ENCODE measurements around the gene MBLAC1. TPM values are rescaled to one million over a fixed set of nuclear protein-coding genes. Genes with fewer than 3 reads are reported as not detected.
A peak's percentile ranks its signal among the peaks of the same experiment; 100 is the strongest.

MBLAC1 gene
- total and polyA plus RNA-seq, 11 donors = 1.3 to 3.2 (median 2.0) TPM

- peaks cover 0 to 21% (median 16%) of the 10 kb centered on the region in 12 donors for H3K4me1 ChIP-seq
- WGBS, 4 donors = 0 to 1% (median 0%) methylated on average over 29 to 49 of the region's 49 CpGs
- H3K4me3 ChIP-seq = peak within 1 kb of the TSS; percentile 48 to 89 (median 78)
- no peaks in the 10 kb centered on the region for H3K27me3 ChIP-seq
- ATAC-seq (peak; percentile 90 to 97 (median 94)), DNase-seq (peak; percentile 96 to 98 (median 97))
- H3K9me3 ChIP-seq = no peaks in the 10 kb centered on the region
- peaks cover 0 to 11% (median 0%) of the 10 kb centered on the region in 9 donors for H3K36me3 ChIP-seq
- H3K27ac ChIP-seq = peak within 1 kb of the TSS; percentile 83 to 98 (median 88)
- TF ChIP-seq POLR2A (IDR thresholded peaks at IDR 0.05) (peak in 1 of 2 donors; percentile 61), CTCF (IDR thresholded peaks at IDR 0.05) (peak in 1 of 12 donors; percentile 6)
- intact Hi-C loops (cut with DNase I) = loop anchor here in 3 of 10 donors (1.0 to 2.0 kb wide), 3 partner anchors 8 to 19 kb away; partner anchors contain the start of genes AP4M1 (in 3 of the 3) and MCM7 (in 3 of the 3)
Measured at GRCh38 chr7:100119072-100119969, 7.4 kb upstream of the MBLAC1 start, which contains the start of the genes CNPY4 and TAF6. TSS of gene CNPY4 (plus strand) at chr7:100119634. CDS start at chr7:100119745, 111 bp downstream. TSS of gene TAF6 (minus strand) at chr7:100119358. CDS start at chr7:100114209, 5,149 bp downstream.

- ATAC-seq = peak; percentile 47 to 73 (median 66)
- intact Hi-C loops (cut with DNase I) = loop anchor here in 3 of 10 donors (1.0 to 2.0 kb wide), 3 partner anchors 7 to 19 kb away; partner anchors contain the start of genes AP4M1 (in 3 of the 3) and MCM7 (in 3 of the 3)
Measured at GRCh38 chr7:100119970-100120732, 6.6 kb upstream of the MBLAC1 start.

GRCh38 chr7:100120733-100121036 lies 6.1 kb upstream of the MBLAC1 start:
- peaks cover 0 to 35% (median 18%) of the 10 kb centered on the region in 12 donors for H3K4me1 ChIP-seq
- ATAC-seq = no peak
- peak overlapping the region in 8 of 12 donors; percentile 62 to 89 (median 80) for H3K4me3 ChIP-seq
- intact Hi-C loops (cut with DNase I) = no loop called here
- peak overlapping the region in 6 of 12 donors; percentile 85 to 98 (median 88) for H3K27ac ChIP-seq
- TF ChIP-seq CTCF (IDR thresholded peaks at IDR 0.05) (no peak), POLR2A (IDR thresholded peaks at IDR 0.05) (no peak)
- no peaks in the 10 kb centered on the region for H3K9me3 ChIP-seq
- no peak for DNase-seq
- 27 to 36% (median 32%) methylated on average over 1 of the region's 1 CpG for WGBS, 4 donors
- H3K36me3 ChIP-seq = peaks cover 0 to 4% (median 0%) of the 10 kb centered on the region in 9 donors
- no peaks in the 10 kb centered on the region for H3K27me3 ChIP-seq

More at GRCh38 chr7:100119970-100120732, 6.6 kb upstream of the MBLAC1 start:
- peak; percentile 58 to 78 (median 71) for DNase-seq
- Histone ChIP-seq H3K9me3 (no peaks in the 10 kb centered on the region), H3K4me3 (peak overlapping the region; percentile 48 to 89 (median 78)), H3K4me1 (peaks cover 0 to 29% (median 16%) of the 10 kb centered on the region in 12 donors), H3K36me3 (peaks cover 0 to 5% (median 0%) of the 10 kb centered on the region in 9 donors), H3K27ac (peak overlapping the region; percentile 83 to 98 (median 88)), H3K27me3 (no peaks in the 10 kb centered on the region)
- 18 to 23% (median 21%) methylated on average over 15 to 19 of the region's 19 CpGs for WGBS, 4 donors
- TF ChIP-seq POLR2A (IDR thresholded peaks at IDR 0.05) = no peak
- no peak for TF ChIP-seq CTCF (IDR thresholded peaks at IDR 0.05)
